IPS-18c (cell line): ENCODE results near the gene DTX2.
"Not testable (repeated sequence)": the region's sequence is repeated elsewhere in the genome, so short reads cannot be mapped to it uniquely, and the experiment has no call there.

Experiments used
- H3K4me3 ChIP-seq: 2 replicates; pipeline ENCODE4 v1.7.0; 2013; ENCODE audit warnings: low read depth, mild to moderate bottlenecking, low read length, moderate library complexity; ENCODE audit not compliant: insufficient read depth
- H3K9me3 ChIP-seq: one replicate; pipeline ENCODE4 v1.6.1; 2013; ENCODE audit warnings: mild to moderate bottlenecking, low read length, moderate library complexity; ENCODE audit not compliant: control insufficient read depth, insufficient read depth

DTX2 gene

GRCh38 chr7:76479628-76480027, 18.1 kb downstream of the DTX2 start:
- not testable (repeated sequence) for H3K4me3 ChIP-seq, H3K9me3 ChIP-seq

GRCh38 chr7:76480403-76481253, 19.1 kb downstream of the DTX2 start:
- not testable (repeated sequence) for H3K4me3 ChIP-seq, H3K9me3 ChIP-seq

- not testable (repeated sequence) for H3K9me3 ChIP-seq, H3K4me3 ChIP-seq
Observed at GRCh38 chr7:76482660-76483059, 21.2 kb downstream of the DTX2 start.

GRCh38 chr7:76483081-76483480, 21.6 kb downstream of the DTX2 start:
- not testable (repeated sequence) for H3K9me3 ChIP-seq, H3K4me3 ChIP-seq

GRCh38 chr7:76484456-76484855, 22.9 kb downstream of the DTX2 start:
- not testable (repeated sequence) for H3K4me3 ChIP-seq, H3K9me3 ChIP-seq

GRCh38 chr7:76485822-76486610, 24.5 kb downstream of the DTX2 start:
- H3K9me3 ChIP-seq, H3K4me3 ChIP-seq: not testable (repeated sequence)

GRCh38 chr7:76486618-76487017, 25.1 kb downstream of the DTX2 start:
- H3K9me3 ChIP-seq, H3K4me3 ChIP-seq: not testable (repeated sequence)

GRCh38 chr7:76487969-76488368, 26.5 kb downstream of the DTX2 start:
- H3K4me3 ChIP-seq, H3K9me3 ChIP-seq: not testable (repeated sequence)

GRCh38 chr7:76492139-76492538, 30.6 kb downstream of the DTX2 start:
- not testable (repeated sequence) for H3K9me3 ChIP-seq, H3K4me3 ChIP-seq

- H3K4me3 ChIP-seq, H3K9me3 ChIP-seq: not testable (repeated sequence)
Observed at GRCh38 chr7:76495717-76496116, 34.2 kb downstream of the DTX2 start.

- H3K4me3 ChIP-seq, H3K9me3 ChIP-seq: not testable (repeated sequence)
Observed at GRCh38 chr7:76497918-76498582, 36.5 kb downstream of the DTX2 start.

- not testable (repeated sequence) for H3K4me3 ChIP-seq, H3K9me3 ChIP-seq
Observed at GRCh38 chr7:76498583-76499200, 37.2 kb downstream of the DTX2 start.

- not testable (repeated sequence) for H3K9me3 ChIP-seq
Observed at GRCh38 chr7:76499201-76499923, 37.9 kb downstream of the DTX2 start.

GRCh38 chr7:76499924-76500241, 38.4 kb downstream of the DTX2 start:
- H3K9me3 ChIP-seq, H3K4me3 ChIP-seq: not testable (repeated sequence)

More at GRCh38 chr7:76499201-76499923, 37.9 kb downstream of the DTX2 start:
- H3K4me3 ChIP-seq: not testable (repeated sequence)

- not testable (repeated sequence) for H3K9me3 ChIP-seq, H3K4me3 ChIP-seq
Observed at GRCh38 chr7:76502224-76502623, 40.7 kb downstream of the DTX2 start.

- H3K9me3 ChIP-seq: not testable (repeated sequence)
Observed at GRCh38 chr7:76502836-76503235, 41.3 kb downstream of the DTX2 start.

GRCh38 chr7:76503244-76503643, 41.7 kb downstream of the DTX2 start:
- not testable (repeated sequence) for H3K4me3 ChIP-seq, H3K9me3 ChIP-seq

More at GRCh38 chr7:76502836-76503235, 41.3 kb downstream of the DTX2 start:
- not testable (repeated sequence) for H3K4me3 ChIP-seq
